K562 (cell line): ENCODE data around the gene TBXAS1. TPM values are rescaled to one million over a fixed set of nuclear protein-coding genes. Genes with fewer than 3 reads are reported as not detected.

Source experiments
- ATAC-seq: fragments of 200-7000 bp; cut with Tn5 transposase; 3 replicates; pipeline ENCODE4 v1.9.1; 2020; ENCODE audit warnings: moderate library complexity
- BruUV-seq: library from RNA; stranded (reverse); fragments of 400-500 nt; replicated peaks from 2 replicates; lab custom pipeline; 2021; lab: Mats Ljungman, UMichigan
- CTCF ChIA-PET: fragments of 300-600 bp; formaldehyde crosslinking; extraction: SDS; loops from one replicate; lab custom pipeline; 2021; ENCODE audit warnings: low intra/inter-chr PET ratio; lab: Yijun Ruan, JAX
- POLR2A ChIA-PET: fragments of 300-600, 350-650 bp; sonication (Branson Sonifier 250); formaldehyde crosslinking; extraction: SDS; loops from one replicate; lab custom pipeline; 2021; ENCODE audit warnings: antibody characterized with exemption, inconsistent platforms; lab: Yijun Ruan, JAX
- DNase-seq, 4 experiments: peaks; one replicate each; pipeline versions ENCODE4 v3.0.0 to v3.0.0-alpha.2; 2011 to 2018; ENCODE audit warnings: low spot score in 3 of 4, mixed read lengths in 3 of 4; ENCODE audit errors: extremely low read depth in 1 of 4
- FAIRE-seq: peaks from 2 replicates; lab custom pipeline; 2011; peaks lifted over from hg19 to GRCh38; lab: Jason Lieb, UNC
- H2AFZ ChIP-seq: 2 replicates; pipeline ENCODE4 v1.6.0; 2011; ENCODE audit warnings: low read depth, low read length, control low read depth, inconsistent platforms
- H3K27ac ChIP-seq: fragments of 200-600 bp; 3 replicates; pipeline ENCODE4 v1.8.0; 2011; ENCODE audit warnings: low read depth, mild to moderate bottlenecking, control low read depth, inconsistent platforms, low read length, moderate library complexity, mixed read lengths; ENCODE audit errors: extremely low read depth
- H3K27me3 ChIP-seq, 2 experiments: fragments of 300-600 bp in 1 of 2; 2 replicates in 1 of 2; 3 replicates in 1 of 2; pipeline versions ENCODE4 v1.6.0 to v1.8.0; 2011; ENCODE audit warnings: inconsistent platforms in 2 of 2, low read length in 2 of 2, mild to moderate bottlenecking in 1 of 2, mixed read lengths in 1 of 2, moderate library complexity in 1 of 2; ENCODE audit not compliant: control insufficient read depth in 2 of 2, insufficient read depth in 2 of 2
- H3K36me3 ChIP-seq: fragments of 300-600 bp; 3 replicates; pipeline ENCODE4 v1.8.0; 2011; ENCODE audit warnings: mild to moderate bottlenecking, low read length, inconsistent platforms; ENCODE audit not compliant: control insufficient read depth, insufficient read depth
- H3K4me1 ChIP-seq, 2 experiments: fragments of 200-600 bp in 1 of 2; replicated peaks in 1 of 2; 2 replicates in 1 of 2; 3 replicates in 1 of 2; pipeline versions ENCODE4 v1.5.1 to v1.8.0; 2011; ENCODE audit warnings: inconsistent platforms in 2 of 2, low read length in 2 of 2, mild to moderate bottlenecking in 1 of 2, mixed read lengths in 1 of 2, moderate library complexity in 1 of 2; ENCODE audit not compliant: control insufficient read depth in 2 of 2, insufficient read depth in 2 of 2
- H3K4me2 ChIP-seq: 2 replicates; pipeline ENCODE4 v1.6.1; 2011; ENCODE audit warnings: low read length, control low read depth, inconsistent platforms, mixed read lengths; ENCODE audit not compliant: insufficient read depth
- H3K4me3 ChIP-seq: fragments of 200-600 bp; sonication (generic), shearing (Covaris generic); 2 replicates; pipeline ENCODE4 v1.5.1; 2016; ENCODE audit warnings: control low read depth, inconsistent platforms
- H3K79me2 ChIP-seq: fragments of 200-600 bp; 3 replicates; pipeline ENCODE4 v1.8.0; 2011; ENCODE audit warnings: low read length, inconsistent platforms; ENCODE audit not compliant: control insufficient read depth, insufficient read depth
- H3K9ac ChIP-seq, 2 experiments: 2 replicates each; pipeline versions ENCODE4 v1.6.0 to v1.6.1; 2011; ENCODE audit warnings: low read depth in 2 of 2, low read length in 2 of 2, control low read depth in 1 of 2, inconsistent platforms in 1 of 2, mild to moderate bottlenecking in 1 of 2, mixed read lengths in 1 of 2; ENCODE audit not compliant: insufficient read depth in 1 of 2
- H3K9me1 ChIP-seq: one replicate; pipeline ENCODE4 v1.6.0; 2011; ENCODE audit warnings: inconsistent platforms, mild to moderate bottlenecking, low read length, moderate library complexity; ENCODE audit not compliant: control insufficient read depth, insufficient read depth
- H3K9me3 ChIP-seq: replicated peaks from 2 replicates; pipeline ENCODE4 v1.5.1; 2011; ENCODE audit warnings: low read depth, low read length, inconsistent platforms; ENCODE audit not compliant: control insufficient read depth, insufficient read depth
- H4K20me1 ChIP-seq: replicated peaks from 2 replicates; pipeline ENCODE4 v1.6.1; 2011; ENCODE audit warnings: low read length, inconsistent platforms, mixed read lengths; ENCODE audit not compliant: control insufficient read depth, insufficient read depth
- ELF4 ChIP-seq: fragments of 450-650 bp; formaldehyde crosslinking; IDR thresholded peaks from 2 replicates; pipeline ENCODE4 v1.4.0; 2022; ENCODE audit warnings: missing genetic modification characterization
- ESRRA ChIP-seq: fragments of 450-650 bp; IDR thresholded peaks from 2 replicates; pipeline ENCODE4 v1.6.1; 2014; ENCODE audit warnings: low read depth, mild to moderate bottlenecking, moderate library complexity, borderline replicate concordance
- HLTF ChIP-seq: fragments of 450-650 bp; IDR thresholded peaks from 2 replicates; pipeline ENCODE4 v1.6.1; 2016
- KLF10 ChIP-seq: fragments of 250-450 bp; sonication (Bioruptor Pico); IDR thresholded peaks from 2 replicates; pipeline ENCODE4 v1.6.1; 2021; ENCODE audit warnings: matching md5 sums
- L3MBTL2 ChIP-seq: fragments of 450-650 bp; IDR thresholded peaks from 2 replicates; pipeline ENCODE4 v1.6.1; 2016; ENCODE audit warnings: mild to moderate bottlenecking, moderate library complexity
- NR2F6 ChIP-seq: fragments of 450-650 bp; formaldehyde crosslinking; IDR thresholded peaks from 2 replicates; pipeline ENCODE4 v1.4.0; 2020; ENCODE audit warnings: mild to moderate bottlenecking
- PCBP2 ChIP-seq: fragments of 200-400 bp; formaldehyde crosslinking; IDR thresholded peaks from 2 replicates; pipeline ENCODE4 v1.6.1; 2018; ENCODE audit warnings: low read length, low read depth, mild to moderate bottlenecking, moderate library complexity; ENCODE audit not compliant: poor library complexity, severe bottlenecking
- PHTF2 ChIP-seq: fragments of 250-450 bp; sonication (Bioruptor Pico); IDR thresholded peaks from 2 replicates; pipeline ENCODE4 v1.5.0; 2021; ENCODE audit warnings: mild to moderate bottlenecking
- PPARD ChIP-seq: fragments of 250-450 bp; sonication (Bioruptor Pico); IDR thresholded peaks from 2 replicates; pipeline ENCODE4 v1.8.0; 2022; ENCODE audit warnings: inconsistent platforms, mild to moderate bottlenecking, moderate library complexity
- PRDM10 ChIP-seq: fragments of 450-650 bp; IDR thresholded peaks from 2 replicates; pipeline ENCODE4 v1.6.1; 2018; ENCODE audit not compliant: partially characterized antibody
- RB1 ChIP-seq: fragments of 450-650 bp; IDR thresholded peaks from 2 replicates; pipeline ENCODE4 v1.6.1; 2017; ENCODE audit warnings: low read depth, mild to moderate bottlenecking
- RFX1 ChIP-seq: fragments of 450-650 bp; IDR thresholded peaks from 2 replicates; pipeline ENCODE4 v1.6.1; 2016; ENCODE audit warnings: mild to moderate bottlenecking, moderate library complexity
- XRCC5 ChIP-seq: fragments of 200-400 bp; formaldehyde crosslinking; IDR thresholded peaks from 2 replicates; pipeline ENCODE4 v1.6.1; 2017; ENCODE audit warnings: low read depth, mild to moderate bottlenecking, low read length
- ZBTB5 ChIP-seq: fragments of 450-650 bp; IDR thresholded peaks from 2 replicates; pipeline ENCODE4 v1.6.1; 2017; ENCODE audit warnings: antibody characterized with exemption
- ZFP30 ChIP-seq: fragments of 250-450 bp; sonication (Bioruptor Pico); IDR thresholded peaks from 2 replicates; pipeline ENCODE4 v1.8.0; 2022; ENCODE audit warnings: moderate library complexity, mild to moderate bottlenecking, inconsistent platforms, borderline replicate concordance
- WGBS: fragments of 100-300 bp; shearing (Covaris generic); methylation state at CpG from one replicate; pipeline ENCODE4 v1.1.6; 2016; ENCODE audit warnings: low coverage, mixed read lengths; ENCODE audit not compliant: insufficient coverage; ENCODE audit errors: missing lambda C conversion rate; 5-methylcytosine and 5-hydroxymethylcytosine counted together
- in situ Hi-C: fragments of 300-500 bp; cut with MboI; formaldehyde crosslinking; loops from 4 replicates; pipeline ENCODE4 v1.15.0; 2018; ENCODE audit warnings: inconsistent platforms, mixed read lengths
- intact Hi-C: fragments of 100-400 bp; cut with micrococcal nuclease; formaldehyde crosslinking; loops from 2 replicates; pipeline ENCODE4 v1.14.2; 2022
- polyA plus RNA-seq, 8 experiments: library from polyadenylated mRNA; depleted of rRNA in 4 of 8; stranded (reverse) in 5 of 8; unstranded in 3 of 8; fragments of >200 nt; fragmentation: Nextera tagmentation in 2 of 8; fragmentation: Illumina TruSeq in 1 of 8; extraction: Ambion mirVana in 2 of 8; extraction: Trizol in 1 of 8; gene quantifications; 2 replicates each; pipeline versions ENCODE4 v1.2.1 to v1.2.3, GENCODE V29; 2011 to 2014; ENCODE audit warnings: inconsistent platforms in 1 of 8, missing spikeins in 1 of 8
- total RNA-seq, 7 experiments: library from RNA; depleted of rRNA in 6 of 7; stranded (reverse); fragments of >200 nt in 6 of 7; fragmentation: Illumina TruSeq in 2 of 7; extraction: Trizol in 2 of 7; gene quantifications; 2 replicates each; pipeline versions ENCODE4 v1.2.1 to v1.2.3, GENCODE V29; 2011 to 2021; ENCODE audit warnings: low replicate concordance in 1 of 7

TBXAS1 gene
- total and polyA plus RNA-seq, 9 of the 15 experiments (the other 6 are each of a cell fraction or from before 2014, with no cell fraction given) = 1.1 to 8.3 (median 1.9) TPM

- CTCF ChIA-PET = no interaction called here
- POLR2A ChIA-PET = interaction anchor here (1.3 to 4.2 kb wide), 4 partner anchors 8 to 212 kb away, joined by 3 to 26 read pairs (median 6); no protein-coding TSS in a partner anchor
- in situ Hi-C loops = no loop called here
These were observed 161.1 kb downstream of the TBXAS1 start for GRCh38 chr7:139990142-139990535.

More at GRCh38 chr7:139990142-139990535, 161.1 kb downstream of the TBXAS1 start:
- Histone ChIP-seq H3K4me1 (peaks cover 0 to 8% of the 10 kb centered on the region in 2 experiments; a peak in 3 of 5 replicates), H2AFZ (no peak overlapping the region), H3K9ac (no peak overlapping the region), H4K20me1 (no peaks in the 10 kb centered on the region), H3K27me3 (peaks cover 0 to 19% of the 10 kb centered on the region in 2 experiments; a peak in 3 of 5 replicates), H3K9me1 (no peaks in the 10 kb centered on the region), H3K27ac (no peak overlapping the region), H3K79me2 (no peaks in the 10 kb centered on the region), H3K36me3 (no peaks in the 10 kb centered on the region), H3K9me3 (no peaks in the 10 kb centered on the region), H3K4me2 (no peak overlapping the region), H3K4me3 (no peak overlapping the region)
- no peak for ATAC-seq
- no TSS peak for BruUV-seq
- intact Hi-C loops = no loop called here
- TF ChIP-seq PPARD (CRISPR knock-in tag) (no peak), PCBP2 (no peak), ZFP30 (no peak), PRDM10 (no peak), NR2F6 (CRISPR knock-in tag) (no peak), HLTF (no peak), XRCC5 (no peak), PHTF2 (CRISPR knock-in tag) (no peak), ZBTB5 (no peak), KLF10 (CRISPR knock-in tag) (no peak), ESRRA (no peak), L3MBTL2 (no peak), RB1 (no peak), RFX1 (no peak), ELF4 (CRISPR knock-in tag) (no peak)
- DNase-seq = no peak
- FAIRE-seq = no peak
- 57% methylated on average over 10 of the region's 10 CpGs for WGBS
